Breast epithelium (tissue), 3 donors: ENCODE data around the gene HP.
A peak's percentile ranks its signal among the peaks of the same experiment; 100 is the strongest.

Experiments used
- POLR2A ChIP-seq: fragments of 450-650 bp; IDR thresholded peaks from one replicate; pipeline ENCODE4 v1.6.1; 2016; ENCODE audit warnings: antibody characterized with exemption, mild to moderate bottlenecking, moderate library complexity
- POLR2AphosphoS5 ChIP-seq, 3 donors: sonication (generic); formaldehyde crosslinking; IDR thresholded peaks; one replicate each; pipeline ENCODE4 v1.6.1; 2017; ENCODE audit warnings: antibody characterized with exemption in 3 of 3

GRCh38 chr16:72008424-72009216, 45.7 kb upstream of the HP start, which contains the start of gene DHODH:
- TF ChIP-seq POLR2AphosphoS5 (IDR thresholded peaks at IDR 0.05) (peak; percentile 6 to 57 (median 39)), POLR2A (no peak)
